Measurements from ENCODE around the gene SLC44A3. TPM values are rescaled to one million over a fixed set of nuclear protein-coding genes. Genes with fewer than 3 reads are reported as not detected.

Gene SLC44A3
- total and polyA plus RNA-seq, 2 of the 13 experiments (the other 11 are each of a cell fraction or from before 2014, with no cell fraction given): 6.8 to 14.1 TPM

GRCh38 chr1:94874423-94874822 is 54.3 kb downstream of the SLC44A3 start:
- WGBS (ENCODE audit: low lambda C conversion rate): 95% methylated on average over 6 of the region's 6 CpGs
- ChIA-PET POLR2A (no interaction called here), CTCF (ENCODE audit: low intra/inter-chr PET ratio, low total read pairs) (no interaction called here)
- TF ChIP-seq HMGXB4 (CRISPR knock-in tag; IDR thresholded peaks at IDR 0.05; ENCODE audit: borderline replicate concordance in 1 of 2, low read depth in 1 of 2): no peak
- TF ChIP-seq ZFP41 (CRISPR knock-in tag; IDR thresholded peaks at IDR 0.05; ENCODE audit: borderline replicate concordance): no peak
- TF ChIP-seq ATAD3A (CRISPR knock-in tag; IDR thresholded peaks at IDR 0.05): no peak
- TF ChIP-seq ZUFSP (CRISPR knock-in tag; IDR thresholded peaks at IDR 0.05; ENCODE audit: borderline replicate concordance): no peak
- no peak for TF ChIP-seq ZNF562 (CRISPR knock-in tag; IDR thresholded peaks at IDR 0.05; ENCODE audit: borderline replicate concordance)
- TF ChIP-seq NFE2L1 (CRISPR knock-in tag; IDR thresholded peaks at IDR 0.05; ENCODE audit: borderline replicate concordance): no peak
- Histone ChIP-seq H3K4me2 (ENCODE audit: low read depth, low read length) (no peak overlapping the region), H3K4me1 (ENCODE audit: insufficient read depth, low read length) (no peaks in the 10 kb centered on the region), H3K27me3 (ENCODE audit: control insufficient read depth in 1 of 2, insufficient read depth in 2 of 2, low read length in 2 of 2) (no peaks in the 10 kb centered on the region), H3K36me3 (replicated peaks in 1 of 2; ENCODE audit: control insufficient read depth in 1 of 2, insufficient read depth in 2 of 2, low read length in 2 of 2) (no peaks in the 10 kb centered on the region; a peak in 2 of 5 replicates), H2AFZ (ENCODE audit: low read length) (no peak overlapping the region), H3K9ac (ENCODE audit: insufficient read depth, low read depth, low read length) (no peak overlapping the region), H3K79me2 (ENCODE audit: insufficient read depth, low read length) (no peaks in the 10 kb centered on the region), H3K9me3 (ENCODE audit: low read length) (no peaks in the 10 kb centered on the region), H3K4me3 (replicated peaks in 1 of 3; ENCODE audit: insufficient read depth in 1 of 3, low read depth in 2 of 3, low read length in 3 of 3) (no peak overlapping the region), H3K27ac (ENCODE audit: extremely low read length, insufficient read depth, low read length) (no peak overlapping the region), H4K20me1 (ENCODE audit: insufficient read depth, low read length) (no peaks in the 10 kb centered on the region)
- intact Hi-C loops (cut with micrococcal nuclease; ENCODE audit: unreplicated experiment) (no loop called here), in situ Hi-C loops (cut with HindIII; ENCODE audit: extremely low pct_ligation_motif_present, low pct_unique_long_range_greater_than_20kb) (loop anchor here (25.0 kb wide), 1 partner anchor 363 kb away; the partner anchor contains the start of gene RWDD3)
- DNase-seq (ENCODE audit: low spot score): no peak
- no peak for ATAC-seq
- FAIRE-seq: no peak
- no TSS peak for BruUV-seq (replicated peaks)

All from HepG2 (cell line).